ENCODE data around the gene ACVR1.

Gene ACVR1

GRCh38 chr2:157788201-157788600, 87.9 kb downstream of the ACVR1 start:
- Histone ChIP-seq H3K14ac (ENCODE audit: low read length) (no peak overlapping the region), H2AK5ac (ENCODE audit: low read length) (no peak overlapping the region), H2AFZ (ENCODE audit: insufficient read depth, low read length, poor library complexity) (no peak overlapping the region), H2BK12ac (ENCODE audit: low read length) (no peak overlapping the region), H2BK120ac (ENCODE audit: insufficient read depth, low read length, poor library complexity) (no peak overlapping the region), H3K27ac (ENCODE audit: low read depth, low read length) (no peak overlapping the region), H3K36me3 (ENCODE audit: control insufficient read depth in 1 of 2, insufficient read depth in 2 of 2, low read length in 2 of 2) (peaks cover 0 to 2% of the 10 kb centered on the region in 2 experiments), H2BK5ac (ENCODE audit: low read depth, low read length, poor library complexity) (no peak overlapping the region), H3K27me3 (ENCODE audit: insufficient read depth, low read length) (no peaks in the 10 kb centered on the region), H3K79me1 (ENCODE audit: low read length) (no peaks in the 10 kb centered on the region), H4K8ac (ENCODE audit: low read depth, low read length) (no peak overlapping the region), H3K4me3 (ENCODE audit: low read depth, low read length) (no peak overlapping the region), H3K23ac (ENCODE audit: low read length) (no peak overlapping the region), H3K9ac (ENCODE audit: low read length) (no peak overlapping the region), H4K91ac (ENCODE audit: low read depth, low read length) (no peak overlapping the region), H3K9me3 (ENCODE audit: insufficient read depth, low read depth, low read length) (no peaks in the 10 kb centered on the region), H3K79me2 (ENCODE audit: control insufficient read depth, insufficient read depth, low read length, poor library complexity) (no peaks in the 10 kb centered on the region), H4K12ac (ENCODE audit: low read depth, low read length) (no peak overlapping the region), H3K4ac (ENCODE audit: low read depth, low read length) (no peak overlapping the region), H3K4me1 (ENCODE audit: control insufficient read depth in 1 of 2, insufficient read depth in 2 of 2, low read length in 2 of 2) (peaks cover 4 to 8% of the 10 kb centered on the region in 2 experiments), H3K4me2 (ENCODE audit: low read length) (no peak overlapping the region), H3K18ac (ENCODE audit: low read length) (no peak overlapping the region)
- DNase-seq: peak in 1 of 2 donors; percentile 25
- WGBS (ENCODE audit: extremely low coverage, insufficient coverage, insufficient read length): no CpG with 5 or more reads among the region's 5 CpGs

GRCh38 chr2:157787364-157787938, 88.7 kb downstream of the ACVR1 start:
- Histone ChIP-seq H3K14ac (ENCODE audit: low read length) (no peak overlapping the region), H2BK5ac (ENCODE audit: low read depth, low read length, poor library complexity) (no peak overlapping the region), H3K4me2 (ENCODE audit: low read length) (no peak overlapping the region), H3K27me3 (ENCODE audit: insufficient read depth, low read length) (no peaks in the 10 kb centered on the region), H3K4me1 (ENCODE audit: control insufficient read depth in 1 of 2, insufficient read depth in 2 of 2, low read length in 2 of 2) (peaks cover 4 to 8% of the 10 kb centered on the region in 2 experiments), H4K91ac (ENCODE audit: low read depth, low read length) (no peak overlapping the region), H3K9me3 (ENCODE audit: insufficient read depth, low read depth, low read length) (no peaks in the 10 kb centered on the region), H3K79me1 (ENCODE audit: low read length) (no peaks in the 10 kb centered on the region), H3K4ac (ENCODE audit: low read depth, low read length) (no peak overlapping the region), H3K23ac (ENCODE audit: low read length) (no peak overlapping the region), H3K36me3 (ENCODE audit: control insufficient read depth in 1 of 2, insufficient read depth in 2 of 2, low read length in 2 of 2) (peaks cover 0 to 2% of the 10 kb centered on the region in 2 experiments), H2AK5ac (ENCODE audit: low read length) (no peak overlapping the region), H2BK120ac (ENCODE audit: insufficient read depth, low read length, poor library complexity) (no peak overlapping the region), H3K18ac (ENCODE audit: low read length) (no peak overlapping the region), H3K79me2 (ENCODE audit: control insufficient read depth, insufficient read depth, low read length, poor library complexity) (no peaks in the 10 kb centered on the region), H3K9ac (ENCODE audit: low read length) (no peak overlapping the region), H2AFZ (ENCODE audit: insufficient read depth, low read length, poor library complexity) (no peak overlapping the region), H3K4me3 (ENCODE audit: low read depth, low read length) (no peak overlapping the region), H4K12ac (ENCODE audit: low read depth, low read length) (no peak overlapping the region), H4K8ac (ENCODE audit: low read depth, low read length) (no peak overlapping the region), H3K27ac (ENCODE audit: low read depth, low read length) (no peak overlapping the region), H2BK12ac (ENCODE audit: low read length) (no peak overlapping the region)
- no peak for DNase-seq
- WGBS (ENCODE audit: extremely low coverage, insufficient coverage, insufficient read length): no CpG with 5 or more reads among the region's 7 CpGs

GRCh38 chr2:157786663-157787363, 89.3 kb downstream of the ACVR1 start:
- no peak overlapping the region for H3K9ac ChIP-seq (ENCODE audit: low read length)
- H3K4me2 ChIP-seq (ENCODE audit: low read length): no peak overlapping the region
- no peaks in the 10 kb centered on the region for H3K27me3 ChIP-seq (ENCODE audit: insufficient read depth, low read length)
- H3K4me3 ChIP-seq (ENCODE audit: low read depth, low read length): no peak overlapping the region
- no peaks in the 10 kb centered on the region for H3K79me2 ChIP-seq (ENCODE audit: control insufficient read depth, insufficient read depth, low read length, poor library complexity)
- H3K36me3 ChIP-seq (ENCODE audit: control insufficient read depth in 1 of 2, insufficient read depth in 2 of 2, low read length in 2 of 2): peaks cover 0 to 2% of the 10 kb centered on the region in 2 experiments
- H3K18ac ChIP-seq (ENCODE audit: low read length): no peak overlapping the region
- no peak overlapping the region for H3K27ac ChIP-seq (ENCODE audit: low read depth, low read length)
- H2BK120ac ChIP-seq (ENCODE audit: insufficient read depth, low read length, poor library complexity): no peak overlapping the region
- H3K4ac ChIP-seq (ENCODE audit: low read depth, low read length): no peak overlapping the region
- H4K8ac ChIP-seq (ENCODE audit: low read depth, low read length): no peak overlapping the region
- no peak overlapping the region for H3K14ac ChIP-seq (ENCODE audit: low read length)
- no peak overlapping the region for H2BK12ac ChIP-seq (ENCODE audit: low read length)
- no peak overlapping the region for H2AFZ ChIP-seq (ENCODE audit: insufficient read depth, low read length, poor library complexity)
- no peak overlapping the region for H4K91ac ChIP-seq (ENCODE audit: low read depth, low read length)
- WGBS (ENCODE audit: extremely low coverage, insufficient coverage, insufficient read length): no CpG with 5 or more reads among the region's 5 CpGs
- H3K79me1 ChIP-seq (ENCODE audit: low read length): no peaks in the 10 kb centered on the region
- H2BK5ac ChIP-seq (ENCODE audit: low read depth, low read length, poor library complexity): no peak overlapping the region
- DNase-seq: no peak
- H3K4me1 ChIP-seq (ENCODE audit: control insufficient read depth in 1 of 2, insufficient read depth in 2 of 2, low read length in 2 of 2): peaks cover 4 to 8% of the 10 kb centered on the region in 2 experiments
- H4K12ac ChIP-seq (ENCODE audit: low read depth, low read length): no peak overlapping the region
- no peaks in the 10 kb centered on the region for H3K9me3 ChIP-seq (ENCODE audit: insufficient read depth, low read depth, low read length)
- H2AK5ac ChIP-seq (ENCODE audit: low read length): no peak overlapping the region
- no peak overlapping the region for H3K23ac ChIP-seq (ENCODE audit: low read length)

GRCh38 chr2:157785866-157786662, 90.1 kb downstream of the ACVR1 start:
- no peak overlapping the region for H3K23ac ChIP-seq (ENCODE audit: low read length)
- no CpG with 5 or more reads among the region's 6 CpGs for WGBS (ENCODE audit: extremely low coverage, insufficient coverage, insufficient read length)
- H2BK5ac ChIP-seq (ENCODE audit: low read depth, low read length, poor library complexity): no peak overlapping the region
- no peak overlapping the region for H4K12ac ChIP-seq (ENCODE audit: low read depth, low read length)
- H3K79me1 ChIP-seq (ENCODE audit: low read length): no peaks in the 10 kb centered on the region
- H3K4me2 ChIP-seq (ENCODE audit: low read length): no peak overlapping the region
- no peak overlapping the region for H3K4me3 ChIP-seq (ENCODE audit: low read depth, low read length)
- no peak overlapping the region for H3K14ac ChIP-seq (ENCODE audit: low read length)
- H3K79me2 ChIP-seq (ENCODE audit: control insufficient read depth, insufficient read depth, low read length, poor library complexity): no peaks in the 10 kb centered on the region
- H3K4ac ChIP-seq (ENCODE audit: low read depth, low read length): no peak overlapping the region
- no peak overlapping the region for H4K91ac ChIP-seq (ENCODE audit: low read depth, low read length)
- no peak overlapping the region for H3K27ac ChIP-seq (ENCODE audit: low read depth, low read length)
- H3K27me3 ChIP-seq (ENCODE audit: insufficient read depth, low read length): no peaks in the 10 kb centered on the region
- no peak overlapping the region for H2BK12ac ChIP-seq (ENCODE audit: low read length)
- H2BK120ac ChIP-seq (ENCODE audit: insufficient read depth, low read length, poor library complexity): no peak overlapping the region
- no peak overlapping the region for H2AFZ ChIP-seq (ENCODE audit: insufficient read depth, low read length, poor library complexity)
- peaks cover 0 to 2% of the 10 kb centered on the region in 2 experiments for H3K36me3 ChIP-seq (ENCODE audit: control insufficient read depth in 1 of 2, insufficient read depth in 2 of 2, low read length in 2 of 2)
- H3K9me3 ChIP-seq (ENCODE audit: insufficient read depth, low read depth, low read length): no peaks in the 10 kb centered on the region
- H2AK5ac ChIP-seq (ENCODE audit: low read length): no peak overlapping the region
- no peak overlapping the region for H3K18ac ChIP-seq (ENCODE audit: low read length)
- no peak overlapping the region for H3K9ac ChIP-seq (ENCODE audit: low read length)
- H4K8ac ChIP-seq (ENCODE audit: low read depth, low read length): no peak overlapping the region
- peaks cover 4 to 5% of the 10 kb centered on the region in 2 experiments for H3K4me1 ChIP-seq (ENCODE audit: control insufficient read depth in 1 of 2, insufficient read depth in 2 of 2, low read length in 2 of 2)
- peak in 1 of 2 donors; percentile 34 for DNase-seq
